Measurements from ENCODE around the gene KCNN2. TPM values are rescaled to one million over a fixed set of nuclear protein-coding genes. Genes with fewer than 3 reads are reported as not detected.
"Not testable (repeated sequence)": the region's sequence is repeated elsewhere in the genome, so short reads cannot be mapped to it uniquely, and the experiment has no call there.

KCNN2 gene
- total RNA-seq, 1 experiment from 2014 or later: 0.46 TPM

GRCh38 chr5:114418176-114419066, 56.6 kb downstream of the KCNN2 start:
- no peak for DNase-seq (ENCODE audit: low read depth)

- no peak for DNase-seq (ENCODE audit: low read depth)
Observed at GRCh38 chr5:114419067-114419388, 57.2 kb downstream of the KCNN2 start.

GRCh38 chr5:114419959-114420358, 58.1 kb downstream of the KCNN2 start:
- DNase-seq (ENCODE audit: low read depth): no peak

GRCh38 chr5:114427204-114427603, 65.3 kb downstream of the KCNN2 start:
- no peak for DNase-seq (ENCODE audit: low read depth)

- no peak for DNase-seq (ENCODE audit: low read depth)
Observed at GRCh38 chr5:114430532-114430931, 68.7 kb downstream of the KCNN2 start.

DNA sequence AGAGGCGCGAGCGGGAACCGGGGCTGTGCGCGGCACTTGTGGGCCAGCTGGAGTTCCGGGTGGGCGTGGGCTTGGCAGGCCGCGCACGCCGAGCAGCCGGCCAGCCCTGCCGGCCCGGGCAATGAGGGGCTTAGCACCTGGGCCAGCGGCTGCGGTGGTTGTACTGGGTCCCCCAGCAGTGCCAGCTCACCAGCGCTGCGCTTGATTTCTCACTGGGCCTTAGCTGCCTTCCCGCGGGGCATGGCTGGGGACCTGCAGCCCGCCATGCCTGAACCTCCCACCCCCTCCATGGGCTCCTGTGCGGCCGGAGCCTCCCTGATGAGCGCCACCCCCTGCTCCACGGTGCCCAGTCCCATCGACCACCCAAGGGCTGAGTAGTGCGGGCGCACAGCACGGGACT, 70.8 kb downstream of the KCNN2 start:
- DNase-seq (ENCODE audit: low read depth): not testable (repeated sequence)

GRCh38 chr5:114434396-114435219, 72.7 kb downstream of the KCNN2 start:
- no peak for DNase-seq (ENCODE audit: low read depth)

DNA sequence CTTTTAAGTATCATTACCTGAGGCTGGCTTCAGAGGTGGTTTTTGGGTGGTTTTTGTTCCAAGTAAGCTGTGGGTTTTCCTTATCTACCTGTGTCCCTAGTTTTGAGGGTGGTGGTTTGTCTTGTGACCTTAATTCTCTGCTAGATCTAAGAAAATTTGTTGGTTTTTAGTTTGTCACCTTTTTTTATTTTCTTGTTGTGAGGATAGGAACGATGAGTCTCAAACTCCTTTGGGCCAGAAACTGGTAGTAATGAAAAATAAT, 73.3 kb downstream of the KCNN2 start:
- no peak for DNase-seq (ENCODE audit: low read depth)

DNA sequence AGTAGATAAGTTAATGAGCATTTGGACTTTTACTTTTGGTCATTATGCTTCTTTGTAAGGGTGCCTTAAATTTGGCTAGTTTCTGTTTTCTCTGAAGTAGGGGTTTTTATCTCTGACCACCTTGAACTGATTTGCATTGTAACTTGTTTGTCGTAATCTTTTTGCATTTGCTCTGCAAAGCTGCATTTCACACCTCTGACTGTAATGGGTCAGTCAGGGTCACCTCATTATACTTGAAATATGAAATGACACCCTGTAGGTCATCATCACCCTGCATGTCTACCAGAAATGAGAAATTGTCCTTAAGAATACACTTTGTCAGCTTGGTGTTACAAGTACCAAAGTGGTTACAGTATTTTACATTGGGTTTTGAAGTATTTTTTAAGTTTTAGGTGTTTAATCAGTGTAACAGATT, 74.0 kb downstream of the KCNN2 start:
- DNase-seq (ENCODE audit: low read depth): no peak

DNA sequence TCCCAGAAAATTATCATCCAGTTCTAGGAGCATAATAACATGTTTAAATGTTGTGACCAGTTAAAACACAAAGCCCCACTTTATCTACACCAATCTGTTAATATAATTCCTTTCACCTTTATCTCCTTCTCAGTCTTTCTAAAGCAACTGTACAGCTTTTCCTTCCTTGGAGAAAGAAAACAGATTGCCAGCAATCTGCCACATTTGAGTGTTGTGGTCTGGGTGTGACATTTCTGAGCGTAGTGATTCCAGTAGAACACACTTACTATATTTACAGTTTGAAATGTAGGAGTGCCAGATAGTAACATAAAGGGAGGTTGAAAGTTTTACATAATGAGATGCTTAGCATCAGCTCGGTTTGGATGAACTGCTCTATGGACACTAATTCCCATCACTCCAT, 76.1 kb downstream of the KCNN2 start:
- DNase-seq (ENCODE audit: low read depth): no peak

GRCh38 chr5:114438471-114438870, 76.6 kb downstream of the KCNN2 start:
- DNase-seq (ENCODE audit: low read depth): no peak

DNA sequence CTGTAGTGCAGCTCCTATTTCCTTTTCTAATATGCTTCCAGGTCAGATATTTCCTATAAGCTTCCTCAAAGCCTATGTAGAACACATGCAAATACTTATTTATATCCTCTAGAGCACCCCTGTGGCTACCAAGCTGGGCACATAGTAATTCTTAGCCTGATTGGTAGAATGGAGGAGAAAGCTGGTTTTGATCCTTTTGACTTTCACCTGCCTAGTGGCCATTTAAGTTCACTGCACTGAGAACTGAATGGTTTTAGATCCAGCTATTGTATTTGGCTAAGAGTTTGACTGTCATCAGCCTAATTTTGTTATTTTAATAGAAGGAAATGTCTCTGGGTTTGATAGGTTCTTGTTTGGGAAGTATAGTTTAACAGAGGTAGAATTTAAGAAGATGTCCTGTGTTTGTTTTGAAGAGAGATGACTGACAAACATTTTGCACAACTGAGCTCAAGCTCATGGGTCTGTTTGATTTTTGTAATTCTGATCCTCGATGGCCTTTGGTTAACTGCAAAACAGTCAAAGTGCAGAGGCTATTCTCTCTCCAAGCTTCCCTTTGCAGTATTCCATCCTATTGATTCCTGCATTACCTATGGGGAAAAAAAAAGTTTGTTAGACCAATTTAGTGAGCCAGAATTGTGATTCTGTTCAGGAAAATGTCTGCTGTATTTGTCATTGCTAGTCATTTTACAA, 85.4 kb downstream of the KCNN2 start:
- no peak for DNase-seq (ENCODE audit: low read depth)

- DNase-seq (ENCODE audit: low read depth): no peak
Observed at GRCh38 chr5:114448481-114448880, 86.6 kb downstream of the KCNN2 start.

GRCh38 chr5:114449860-114450421, 88.1 kb downstream of the KCNN2 start:
- peak; percentile 20 for DNase-seq (ENCODE audit: low read depth)

DNA sequence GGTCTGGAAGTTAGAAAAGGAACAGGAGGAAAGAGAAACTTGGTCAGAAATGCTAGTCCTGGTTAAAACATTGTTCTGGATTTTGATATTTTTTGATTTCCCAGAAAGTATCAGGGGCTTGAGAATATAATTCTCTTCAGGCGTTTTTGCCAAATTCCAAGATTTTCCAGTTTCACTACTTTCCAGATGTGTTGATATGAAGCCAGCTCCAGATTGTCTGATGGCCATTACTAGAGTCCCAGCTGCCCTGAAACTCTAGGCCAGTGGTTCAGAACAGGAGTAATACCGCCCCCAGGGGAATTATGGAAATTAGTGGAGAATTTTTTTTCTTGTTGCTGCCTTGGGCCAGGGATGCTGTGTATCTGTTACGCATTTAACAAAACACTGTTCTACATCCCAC, 88.6 kb downstream of the KCNN2 start:
- peak; percentile 17 for DNase-seq (ENCODE audit: low read depth)

GRCh38 chr5:114458726-114459125, 96.9 kb downstream of the KCNN2 start:
- DNase-seq (ENCODE audit: low read depth): no peak

DNA sequence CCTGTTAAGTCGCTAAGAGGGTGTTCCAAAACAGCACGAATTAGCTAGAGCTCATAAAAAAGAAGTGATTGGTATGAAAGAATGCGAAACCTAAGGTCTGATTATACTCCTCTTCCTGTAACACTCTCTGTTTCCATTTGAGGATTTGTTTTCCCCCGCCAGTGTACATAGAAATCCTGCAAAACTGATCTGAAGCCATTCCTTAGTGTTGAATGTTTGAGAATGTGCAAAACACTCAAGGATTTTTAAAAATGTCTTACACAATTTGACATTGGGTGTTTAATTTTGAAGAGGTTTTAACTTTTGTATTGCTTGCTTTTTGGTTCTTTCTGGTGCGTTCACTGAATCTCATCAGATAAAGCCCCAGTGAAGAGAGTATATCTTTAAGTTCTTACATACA, 105.3 kb downstream of the KCNN2 start:
- no peak for DNase-seq (ENCODE audit: low read depth)

DNA sequence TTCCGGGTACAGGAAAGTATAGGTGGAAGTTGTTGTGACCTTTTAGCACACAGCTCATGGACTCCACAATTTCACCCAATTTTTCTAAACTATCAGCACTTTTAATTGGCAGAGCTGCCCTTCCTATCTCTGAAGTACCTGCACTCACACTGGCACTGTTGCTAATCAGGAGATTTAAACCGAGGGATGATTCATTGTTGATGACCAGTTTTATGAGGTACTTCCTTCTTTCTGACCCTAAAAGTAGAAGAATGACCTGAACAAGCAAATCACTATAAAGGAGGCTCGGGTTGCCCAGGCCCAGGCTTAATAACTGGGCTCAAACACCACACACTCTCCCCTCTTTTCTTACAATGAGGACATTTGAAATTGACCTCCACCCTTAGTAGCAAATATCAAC, 105.9 kb downstream of the KCNN2 start:
- DNase-seq (ENCODE audit: low read depth): no peak

GRCh38 chr5:114469372-114469771, 107.5 kb downstream of the KCNN2 start:
- no peak for DNase-seq (ENCODE audit: low read depth)

DNA sequence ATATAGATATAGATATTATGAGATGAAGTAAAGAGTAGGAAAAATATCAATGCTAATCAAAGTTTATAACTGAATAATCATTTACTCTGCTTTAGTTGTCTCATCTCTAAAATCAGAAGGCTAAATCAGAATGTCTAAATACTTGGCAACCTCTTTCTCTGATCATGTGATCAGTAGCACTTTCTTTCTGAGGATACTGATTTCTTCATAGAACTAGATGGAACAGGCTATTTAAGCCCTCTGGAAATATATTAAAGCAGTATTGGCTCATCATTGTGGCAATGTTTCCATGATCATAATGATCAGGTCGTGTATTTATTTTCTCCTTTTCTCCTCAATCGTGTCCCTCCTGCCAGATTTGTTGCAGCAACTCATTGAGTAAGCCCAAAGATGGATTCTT, 109.7 kb downstream of the KCNN2 start:
- DNase-seq (ENCODE audit: low read depth): no peak

- no peak for DNase-seq (ENCODE audit: low read depth)
Observed at GRCh38 chr5:114473541-114473940, 111.7 kb downstream of the KCNN2 start.

GRCh38 chr5:114477816-114478334, 116.0 kb downstream of the KCNN2 start:
- no peak for DNase-seq (ENCODE audit: low read depth)
